Transverse colon (tissue), 4 donors: Measurements from ENCODE around the gene FOXP1. TPM values are rescaled to one million over a fixed set of nuclear protein-coding genes. Genes with fewer than 3 reads are reported as not detected.

ENCODE experiments used
- DNase-seq: peaks from one replicate; pipeline ENCODE4 v3.0.0-alpha.2; 2019
- H3K27ac ChIP-seq, 4 donors: fragments of 200-600 bp; sonication (generic); 2 replicates each; pipeline ENCODE4 v1.5.1; 2016 to 2018; ENCODE audit warnings: inconsistent platforms in 4 of 4
- H3K27me3 ChIP-seq: fragments of 200-600 bp; sonication (generic); 2 replicates; pipeline ENCODE4 v1.5.1; 2017; ENCODE audit warnings: inconsistent platforms
- H3K36me3 ChIP-seq, 4 donors: fragments of 200-600 bp; sonication (generic); 2 replicates each; pipeline ENCODE4 v1.5.1; 2017 to 2019; ENCODE audit warnings: inconsistent platforms in 4 of 4
- H3K4me1 ChIP-seq, 4 donors: fragments of 200-600 bp; sonication (generic); 2 replicates each; pipeline ENCODE4 v1.5.1; 2017 to 2020; ENCODE audit warnings: inconsistent platforms in 4 of 4
- H3K4me3 ChIP-seq, 4 donors: fragments of 200-600 bp; sonication (generic); 1 replicate in 1 of 4; 2 replicates in 3 of 4; pipeline versions ENCODE4 v1.5.1 to v1.6.1; 2017 to 2019; ENCODE audit warnings: inconsistent platforms in 4 of 4
- H3K9me3 ChIP-seq, 2 donors: fragments of 200-600 bp; sonication (generic); 2 replicates each; pipeline ENCODE4 v1.5.1; 2017 to 2019; ENCODE audit warnings: inconsistent platforms in 2 of 2
- CTCF ChIP-seq, 5 experiments: fragments of 200-600 bp in 3 of 5; fragments of 450-650 bp in 2 of 5; sonication (generic) in 3 of 5; IDR thresholded peaks; 1 replicate in 2 of 5; 2 replicates in 3 of 5; pipeline ENCODE4 v1.5.1; 2016 to 2017; ENCODE audit warnings: antibody characterized with exemption in 5 of 5, inconsistent platforms in 3 of 5, mild to moderate bottlenecking in 2 of 5, moderate library complexity in 1 of 5
- EP300 ChIP-seq: sonication (generic); formaldehyde crosslinking; IDR thresholded peaks from one replicate; pipeline ENCODE4 v1.6.1; 2017; ENCODE audit warnings: antibody characterized with exemption, low read depth
- POLR2A ChIP-seq: fragments of 450-650 bp; IDR thresholded peaks from one replicate; pipeline ENCODE4 v1.6.1; 2016; ENCODE audit warnings: antibody characterized with exemption, mild to moderate bottlenecking, moderate library complexity
- POLR2AphosphoS5 ChIP-seq, 3 donors: sonication (generic); formaldehyde crosslinking; IDR thresholded peaks; one replicate each; pipeline ENCODE4 v1.6.1; 2016; ENCODE audit warnings: antibody characterized with exemption in 3 of 3
- WGBS, 2 donors: methylation state at CpG; one replicate each; pipeline ENCODE4 v1.1.5; 2018; ENCODE audit warnings: low coverage in 1 of 2; 5-methylcytosine and 5-hydroxymethylcytosine counted together
- in situ Hi-C, 4 donors: fragments of 200-750 bp; cut with MboI; loops; one replicate each; pipeline versions ENCODE4 v1.15.0 to v1.15.1; 2017; ENCODE audit warnings: low sequenced_read_pairs in 3 of 4, low pct_ligation_motif_present in 1 of 4, low pct_unique_long_range_greater_than_20kb in 1 of 4
- intact Hi-C: fragments of 100-400 bp; cut with DNase I; formaldehyde crosslinking; loops from one replicate; pipeline ENCODE4 v1.15.1; 2023; ENCODE audit warnings: low total_unique reads
- total RNA-seq, 4 donors: library from RNA; depleted of rRNA; stranded (reverse); fragments of >200 nt; gene quantifications; one replicate each; pipeline ENCODE4 v1.1.0, GENCODE V29; 2016

FOXP1 gene
- total RNA-seq, 4 donors from 2014 or later, result 102 to 260 (median 150) TPM

- intact Hi-C loops (loop anchor here (10.0 kb wide), 1 partner anchor 305 kb away; no protein-coding TSS in a partner anchor), in situ Hi-C loops (loop anchor here in 3 of 4 donors (10.0 to 25.0 kb wide), 3 partner anchors 75 to 588 kb away; partner anchors contain the start of gene FOXP1 (in 2 of the 3))
- no peak for TF ChIP-seq POLR2A
- no peaks in the 10 kb centered on the region for H3K9me3 ChIP-seq
- peaks cover 0 to 18% (median 5%) of the 10 kb centered on the region in 4 donors for H3K4me1 ChIP-seq
- H3K4me3 ChIP-seq, result no peak overlapping the region
- H3K27me3 ChIP-seq, result no peaks in the 10 kb centered on the region
- no peak overlapping the region for H3K27ac ChIP-seq
- peaks cover 0 to 24% (median 3%) of the 10 kb centered on the region in 4 donors for H3K36me3 ChIP-seq
- DNase-seq, result no peak
- WGBS, 2 donors, result 69 to 73% methylated on average over 4 of the region's 4 CpGs
Measured at GRCh38 chr3:70999730-71000129, 583.8 kb downstream of the FOXP1 start.

- Histone ChIP-seq H3K27ac (no peak overlapping the region), H3K4me1 (peaks cover 3 to 22% (median 5%) of the 10 kb centered on the region in 4 donors), H3K9me3 (no peaks in the 10 kb centered on the region), H3K4me3 (no peak overlapping the region), H3K36me3 (peaks cover 0 to 24% (median 5%) of the 10 kb centered on the region in 4 donors), H3K27me3 (no peaks in the 10 kb centered on the region)
- no peak for TF ChIP-seq POLR2A
- no peak for TF ChIP-seq CTCF (IDR thresholded peaks at IDR 0.05)
- TF ChIP-seq EP300, result no peak
- TF ChIP-seq POLR2AphosphoS5 (IDR thresholded peaks at IDR 0.05), result no peak
- WGBS, 2 donors, result 93 to 95% methylated on average over 3 to 7 of the region's 7 CpGs
- intact Hi-C loops, result no loop called here
- in situ Hi-C loops, result loop anchor here in 1 of 4 donors (25.0 kb wide), 1 partner anchor 591 kb away; the partner anchor contains the start of gene FOXP1
- DNase-seq, result no peak
Measured at GRCh38 chr3:70996082-70996481, 587.4 kb downstream of the FOXP1 start.

DNA sequence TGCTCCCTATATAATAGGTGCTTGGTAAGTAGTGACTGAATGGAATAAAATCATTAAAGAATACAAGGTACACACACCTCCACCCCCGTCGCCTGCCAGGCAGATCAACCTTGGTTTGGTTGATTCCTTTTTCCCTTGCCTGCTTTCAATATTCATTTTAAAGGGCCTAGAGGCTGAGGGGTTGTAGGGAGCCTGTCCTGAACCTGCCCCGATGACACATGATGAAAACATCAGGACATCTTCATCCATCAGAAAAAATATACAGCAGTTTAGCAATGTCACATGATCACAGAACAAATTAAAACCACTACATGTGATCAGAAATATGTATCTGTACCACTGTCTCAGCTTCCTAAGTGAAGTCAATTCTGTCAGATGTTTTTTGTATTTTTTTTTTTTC, 588.9 kb downstream of the FOXP1 start:
- no peak overlapping the region for H3K4me3 ChIP-seq
- H3K27me3 ChIP-seq, result no peaks in the 10 kb centered on the region
- TF ChIP-seq EP300 (no peak), CTCF (IDR thresholded peaks at IDR 0.05) (no peak), POLR2A (no peak), POLR2AphosphoS5 (IDR thresholded peaks at IDR 0.05) (no peak)
- 97 to 100% methylated on average over 3 of the region's 3 CpGs for WGBS, 2 donors
- H3K9me3 ChIP-seq, result no peaks in the 10 kb centered on the region
- DNase-seq, result no peak
- in situ Hi-C loops (loop anchor here in 1 of 4 donors (25.0 kb wide), 1 partner anchor 593 kb away; the partner anchor contains the start of gene FOXP1), intact Hi-C loops (no loop called here)
- H3K4me1 ChIP-seq, result peaks cover under 1 to 24% (median 3%) of the 10 kb centered on the region in 4 donors
- peaks cover 0 to 24% (median 5%) of the 10 kb centered on the region in 4 donors for H3K36me3 ChIP-seq
- no peak overlapping the region for H3K27ac ChIP-seq

DNA sequence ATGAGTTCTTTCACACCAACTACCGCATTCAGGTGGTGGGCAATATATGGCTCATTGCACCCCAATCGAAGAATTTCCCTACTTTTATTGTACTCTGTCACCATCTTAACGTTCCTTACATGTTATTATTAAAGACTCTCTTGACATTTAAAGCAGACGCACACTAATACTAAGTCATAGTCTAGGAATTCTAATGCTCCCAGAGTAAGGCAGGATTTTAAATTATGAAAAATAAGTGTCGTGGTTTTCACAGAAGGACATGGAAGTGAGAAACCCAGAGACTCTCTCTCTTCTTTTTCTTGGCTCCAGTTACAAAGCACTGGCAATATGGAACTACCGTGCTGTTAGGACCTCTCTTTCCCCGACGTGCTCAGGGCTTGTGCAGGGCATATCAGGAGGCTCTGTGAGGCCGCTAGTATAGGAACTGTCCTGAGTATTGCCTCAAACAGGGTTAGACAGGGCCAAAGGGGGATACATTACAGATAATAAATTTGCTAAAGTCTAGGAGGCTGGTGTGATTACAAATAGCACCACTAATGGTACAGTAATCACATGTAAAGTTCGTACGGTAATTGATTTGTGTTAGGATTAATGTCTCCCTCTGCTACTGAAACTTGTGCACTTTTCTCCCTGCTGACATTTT, 590.8 kb downstream of the FOXP1 start:
- no peak for DNase-seq
- H3K4me3 ChIP-seq, result no peak overlapping the region
- 85 to 87% methylated on average over 9 to 11 of the region's 11 CpGs for WGBS, 2 donors
- in situ Hi-C loops, result loop anchor here in 1 of 4 donors (25.0 kb wide), 1 partner anchor 595 kb away; the partner anchor contains the start of gene FOXP1
- peaks cover 0 to 31% (median 2%) of the 10 kb centered on the region in 4 donors for H3K4me1 ChIP-seq
- H3K27me3 ChIP-seq, result no peaks in the 10 kb centered on the region
- intact Hi-C loops, result no loop called here
- no peaks in the 10 kb centered on the region for H3K9me3 ChIP-seq
- peak overlapping the region in 1 of 4 donors; percentile 24 for H3K27ac ChIP-seq
- H3K36me3 ChIP-seq, result peaks cover 0 to 15% (median 6%) of the 10 kb centered on the region in 4 donors
- TF ChIP-seq POLR2A (no peak), POLR2AphosphoS5 (IDR thresholded peaks at IDR 0.05) (no peak), EP300 (no peak), CTCF (IDR thresholded peaks at IDR 0.05) (no peak)
